HG03095 (cell line): Measurements from ENCODE around the gene NSD1.

Source experiments
- ATAC-seq: cut with Tn5 transposase; IDR thresholded peaks from one replicate; pipeline ENCODE4 v1.9.1; 2021; ENCODE audit warnings: moderate library complexity; ENCODE audit not compliant: unreplicated experiment

The NSD1 gene

GRCh38 chr5:177343777-177344176 lies 210.2 kb downstream of the NSD1 start:
- ATAC-seq = no peak

- no peak for ATAC-seq
These were observed 211.3 kb downstream of the NSD1 start for GRCh38 chr5:177344891-177345290.

- ATAC-seq = no peak
These were observed 213.2 kb downstream of the NSD1 start for GRCh38 chr5:177346820-177347219.

GRCh38 chr5:177347699-177348098 lies 214.1 kb downstream of the NSD1 start:
- ATAC-seq = no peak

- no peak for ATAC-seq
These were observed 215.7 kb downstream of the NSD1 start for GRCh38 chr5:177349362-177349647.

DNA sequence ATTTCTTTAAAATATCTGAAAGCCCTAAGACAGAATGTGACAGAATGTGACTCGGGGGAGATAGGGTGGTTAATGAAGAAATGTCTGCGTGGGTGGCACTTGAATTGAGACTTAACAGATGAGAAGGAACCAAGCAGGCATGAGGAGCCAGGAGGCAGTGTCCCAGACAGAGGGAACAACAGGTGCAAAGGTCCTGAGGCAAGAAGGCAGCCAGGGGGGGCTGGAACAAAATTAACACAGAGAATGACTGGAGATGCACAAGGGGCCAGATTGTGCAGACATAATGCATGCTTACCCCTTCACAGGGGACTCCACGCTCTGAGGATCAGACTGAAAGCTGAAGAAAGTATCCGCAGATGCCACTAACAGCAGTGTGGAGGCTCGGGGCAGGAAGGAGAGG lies 216.2 kb downstream of the NSD1 start:
- ATAC-seq = no peak
